GM19351 (cell line): ENCODE results near the gene PEX12.
"Not testable (repeated sequence)": the region's sequence is repeated elsewhere in the genome, so short reads cannot be mapped to it uniquely, and the experiment has no call there.

Source experiments
- ATAC-seq: cut with Tn5 transposase; IDR thresholded peaks from one replicate; pipeline ENCODE4 v1.9.1; 2021; ENCODE audit warnings: mild to moderate bottlenecking, moderate library complexity; ENCODE audit not compliant: unreplicated experiment

The PEX12 gene

GRCh38 chr17:35537601-35538141, 40.7 kb downstream of the PEX12 start, which contains the start of gene SLFN12L:
SLFN12L (minus strand) TSS chr17:35537678; CDS start chr17:35522364, 15,314 bp downstream.
- no peak for ATAC-seq

DNA sequence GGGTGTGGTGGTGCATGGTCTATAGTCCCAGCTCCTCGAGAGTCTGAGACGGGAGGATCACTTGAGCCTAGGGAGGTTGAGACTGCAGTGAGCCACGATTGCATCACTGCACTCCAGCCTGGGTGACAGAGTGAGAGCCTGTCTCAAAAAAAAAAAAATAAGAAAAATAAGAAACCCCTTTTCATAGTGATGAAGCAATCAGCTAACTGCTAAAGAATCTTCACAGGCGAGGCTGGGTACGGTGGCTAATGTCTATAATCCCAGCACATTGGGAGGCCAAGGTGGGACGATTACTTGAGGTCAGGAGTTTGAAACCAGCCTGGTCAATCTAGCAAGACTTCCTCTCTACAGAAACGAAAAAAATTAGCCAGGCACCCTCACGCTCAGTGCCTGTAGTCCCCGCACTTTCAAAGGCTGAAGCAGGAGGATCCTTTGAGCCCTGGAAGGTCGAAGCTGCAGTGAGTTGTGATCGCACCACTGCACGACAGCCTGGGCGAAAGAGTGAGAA, 41.7 kb downstream of the PEX12 start:
- no peak for ATAC-seq

DNA sequence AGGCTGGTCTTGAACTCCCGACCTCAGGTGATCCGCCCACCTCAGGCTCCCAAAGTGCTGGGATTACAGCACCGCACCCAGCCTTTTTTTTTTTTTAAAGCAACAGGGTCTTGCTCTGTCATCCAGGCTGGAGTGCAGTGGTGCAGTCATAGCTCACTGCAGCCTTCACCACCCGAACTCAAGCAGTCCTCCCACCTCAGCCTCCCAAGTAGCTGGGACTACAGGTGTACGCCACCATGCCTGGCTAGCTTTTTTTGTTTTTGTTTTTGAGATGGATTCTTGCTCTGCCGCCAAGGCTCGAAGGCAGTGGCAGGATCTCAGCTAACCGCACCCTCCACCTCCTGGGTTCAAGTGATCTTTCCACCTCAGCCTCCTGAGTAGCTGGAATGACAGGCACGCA, 43.0 kb downstream of the PEX12 start:
- ATAC-seq: not testable (repeated sequence)

DNA sequence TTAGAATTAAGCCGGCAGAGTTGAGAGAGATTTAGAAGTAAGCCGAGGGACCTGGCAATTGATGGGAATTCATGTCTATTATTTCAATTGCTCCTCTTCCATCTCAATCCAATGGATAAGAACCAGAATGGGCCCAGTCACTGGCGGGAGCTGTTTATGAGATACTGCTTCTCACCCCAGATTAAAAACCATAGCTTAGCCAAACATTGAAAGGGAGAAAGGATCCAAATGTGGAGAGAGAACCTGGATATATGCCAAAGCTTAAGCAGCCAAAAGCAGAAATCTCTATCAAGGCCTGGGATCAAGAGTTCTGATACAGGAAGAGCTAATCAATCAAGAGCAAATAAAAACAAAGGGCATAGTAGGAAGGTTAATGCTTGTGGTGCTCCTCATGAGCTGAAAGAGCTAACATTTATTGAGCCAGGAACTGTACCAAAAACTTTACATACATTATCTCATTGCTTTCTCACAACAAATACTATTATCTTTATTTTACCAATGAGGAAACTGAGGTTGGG, 43.7 kb downstream of the PEX12 start:
- no peak for ATAC-seq

- no peak for ATAC-seq
Observed at GRCh38 chr17:35531160-35531559, 47.2 kb downstream of the PEX12 start.

GRCh38 chr17:35529866-35530265, 48.5 kb downstream of the PEX12 start:
- no peak for ATAC-seq

- not testable (repeated sequence) for ATAC-seq
Observed at GRCh38 chr17:35529326-35529725, 49.0 kb downstream of the PEX12 start.
